ENCODE data around the gene CROCC2. TPM values are rescaled to one million over a fixed set of nuclear protein-coding genes. Genes with fewer than 3 reads are reported as not detected.

CROCC2 gene
- total and polyA plus RNA-seq, 7 donors: 0.01 TPM; not detected in 6

- no peaks in the 10 kb centered on the region for H3K9me3 ChIP-seq
- H3K4me1 ChIP-seq: no peaks in the 10 kb centered on the region
- DNase-seq: no peak
- H3K36me3 ChIP-seq (ENCODE audit: insufficient read depth in 1 of 2, low read depth in 1 of 2): no peaks in the 10 kb centered on the region
- intact Hi-C loops (cut with DNase I): no loop called here
- H3K4me3 ChIP-seq: no peak overlapping the region
- no peak for ATAC-seq
- TF ChIP-seq CTCF (IDR thresholded peaks at IDR 0.05): no peak
- H3K27ac ChIP-seq: no peak overlapping the region
- WGBS, 3 donors: 65 to 81% (median 74%) methylated on average over 12 of the region's 12 CpGs
- H3K27me3 ChIP-seq (ENCODE audit: insufficient read depth in 3 of 3, low read length in 2 of 3): no peaks in the 10 kb centered on the region
These were observed 55.8 kb downstream of the CROCC2 start for GRCh38 chr2:240961910-240962299.

GRCh38 chr2:240962300-240963064 lies 56.3 kb downstream of the CROCC2 start:
- Histone ChIP-seq H3K36me3 (ENCODE audit: insufficient read depth in 1 of 2, low read depth in 1 of 2) (no peaks in the 10 kb centered on the region), H3K4me1 (no peaks in the 10 kb centered on the region), H3K9me3 (no peaks in the 10 kb centered on the region), H3K27me3 (ENCODE audit: insufficient read depth in 3 of 3, low read length in 2 of 3) (no peaks in the 10 kb centered on the region), H3K27ac (no peak overlapping the region), H3K4me3 (no peak overlapping the region)
- WGBS, 3 donors: 56 to 60% (median 59%) methylated on average over 24 to 29 of the region's 29 CpGs
- intact Hi-C loops (cut with DNase I): no loop called here
- no peak for TF ChIP-seq CTCF (IDR thresholded peaks at IDR 0.05)
- ATAC-seq (peak in 1 of 4 donors; percentile 44), DNase-seq (peak in 1 of 2 donors; percentile 63)

GRCh38 chr2:240963065-240963867 lies 57.1 kb downstream of the CROCC2 start:
- 94 to 96% (median 94%) methylated on average over 30 to 33 of the region's 33 CpGs for WGBS, 3 donors
- Histone ChIP-seq H3K4me3 (no peak overlapping the region), H3K4me1 (no peaks in the 10 kb centered on the region), H3K27me3 (ENCODE audit: insufficient read depth in 3 of 3, low read length in 2 of 3) (no peaks in the 10 kb centered on the region), H3K27ac (no peak overlapping the region), H3K9me3 (no peaks in the 10 kb centered on the region), H3K36me3 (ENCODE audit: insufficient read depth in 1 of 2, low read depth in 1 of 2) (no peaks in the 10 kb centered on the region)
- intact Hi-C loops (cut with DNase I): no loop called here
- DNase-seq (peak; percentile 7 to 35), ATAC-seq (no peak)
- TF ChIP-seq CTCF (IDR thresholded peaks at IDR 0.05): no peak

- no peaks in the 10 kb centered on the region for H3K9me3 ChIP-seq
- no peaks in the 10 kb centered on the region for H3K4me1 ChIP-seq
- no peak for ATAC-seq
- intact Hi-C loops (cut with DNase I): no loop called here
- no peak overlapping the region for H3K27ac ChIP-seq
- H3K27me3 ChIP-seq (ENCODE audit: insufficient read depth in 3 of 3, low read length in 2 of 3): no peaks in the 10 kb centered on the region
- H3K4me3 ChIP-seq: no peak overlapping the region
- H3K36me3 ChIP-seq (ENCODE audit: insufficient read depth in 1 of 2, low read depth in 1 of 2): no peaks in the 10 kb centered on the region
- peak in 1 of 2 donors; percentile 39 for DNase-seq
- no peak for TF ChIP-seq CTCF (IDR thresholded peaks at IDR 0.05)
- WGBS, 3 donors: 91 to 93% (median 93%) methylated on average over 17 to 20 of the region's 20 CpGs
These were observed 58.0 kb downstream of the CROCC2 start for GRCh38 chr2:240963868-240964703.

All from psoas muscle (tissue), 8 donors.